ENCODE data around the gene ADAMTS17.

The ADAMTS17 gene

DNA sequence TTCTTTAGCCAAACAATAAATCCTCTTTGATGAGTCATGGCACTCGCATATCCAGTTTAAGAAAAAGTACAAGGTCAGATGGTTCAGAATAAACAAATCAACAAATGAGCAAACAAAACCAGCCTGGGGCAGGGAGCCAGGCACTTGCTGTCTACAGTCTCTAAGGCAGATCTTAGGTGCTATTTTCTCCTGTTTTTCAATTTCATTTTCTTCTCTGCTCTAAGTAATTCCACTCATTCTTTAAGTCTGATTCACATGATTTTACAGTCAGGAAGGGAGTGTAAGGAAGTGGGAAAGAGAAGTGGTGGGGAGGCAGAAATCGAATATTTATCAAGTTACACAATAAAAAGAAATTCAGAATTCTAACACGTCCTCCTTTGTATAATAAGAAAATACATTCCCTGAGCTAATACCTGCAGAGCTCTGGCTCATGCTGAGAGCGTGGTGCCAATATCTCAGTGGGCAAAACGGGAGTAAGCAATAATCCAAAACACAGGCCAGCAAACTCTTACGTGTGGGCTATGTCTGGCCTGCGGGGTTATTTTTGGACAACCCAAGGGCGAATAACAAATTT is 298.6 kb downstream of the ADAMTS17 start:
- peak; percentile 77 for DNase-seq

DNA sequence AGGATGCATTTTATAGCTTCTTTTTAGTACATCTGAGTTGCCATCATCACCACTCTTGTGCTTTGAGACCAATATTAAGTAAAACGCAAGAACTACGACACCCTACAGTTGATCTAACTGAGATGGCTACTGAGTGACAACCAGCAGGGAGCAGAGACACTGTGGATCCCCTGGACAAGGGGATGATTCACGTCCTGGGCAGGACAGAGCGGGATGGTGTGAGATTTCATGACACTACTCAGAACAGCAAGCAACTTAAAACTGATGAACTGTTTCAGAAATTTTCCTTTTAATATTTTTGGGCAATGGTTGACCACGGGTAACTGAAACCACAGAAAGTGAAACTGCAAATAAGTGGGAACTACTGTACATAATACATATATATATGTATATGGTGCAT is 299.2 kb downstream of the ADAMTS17 start:
- peak; percentile 46 for DNase-seq

DNA sequence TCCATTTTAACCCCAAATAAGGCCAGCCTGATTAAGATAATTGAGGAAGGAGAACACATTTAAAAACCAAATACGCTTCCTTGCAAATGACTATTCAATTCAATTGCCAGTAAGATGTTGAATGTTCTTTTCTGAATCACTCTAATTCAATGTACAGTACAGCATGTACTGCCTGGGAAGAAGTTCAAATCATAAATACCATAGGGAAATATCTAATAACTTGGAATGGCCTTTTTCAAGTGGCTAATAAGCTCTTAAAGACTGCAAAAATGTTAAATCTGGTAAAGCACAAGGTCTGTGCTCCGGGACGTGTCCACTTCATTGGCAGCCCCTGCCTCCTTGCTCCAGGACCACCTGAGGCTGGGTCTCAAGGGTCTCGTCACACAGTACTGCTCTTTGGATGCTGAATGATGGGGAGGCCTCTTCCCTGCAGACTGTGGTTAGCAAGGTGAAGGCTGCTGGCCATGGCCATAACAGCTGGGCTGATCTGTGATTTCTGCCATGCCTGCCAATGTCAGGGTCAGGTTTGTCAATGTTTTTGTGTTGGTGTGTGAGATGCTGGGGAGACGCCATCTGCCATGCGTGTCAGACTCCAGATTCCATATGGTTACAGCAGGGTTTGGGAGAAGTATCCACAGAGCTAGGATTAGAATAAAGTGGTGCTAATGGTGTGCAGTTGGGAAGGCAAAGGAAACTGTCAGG is 300.5 kb downstream of the ADAMTS17 start:
- no peak for DNase-seq

DNA sequence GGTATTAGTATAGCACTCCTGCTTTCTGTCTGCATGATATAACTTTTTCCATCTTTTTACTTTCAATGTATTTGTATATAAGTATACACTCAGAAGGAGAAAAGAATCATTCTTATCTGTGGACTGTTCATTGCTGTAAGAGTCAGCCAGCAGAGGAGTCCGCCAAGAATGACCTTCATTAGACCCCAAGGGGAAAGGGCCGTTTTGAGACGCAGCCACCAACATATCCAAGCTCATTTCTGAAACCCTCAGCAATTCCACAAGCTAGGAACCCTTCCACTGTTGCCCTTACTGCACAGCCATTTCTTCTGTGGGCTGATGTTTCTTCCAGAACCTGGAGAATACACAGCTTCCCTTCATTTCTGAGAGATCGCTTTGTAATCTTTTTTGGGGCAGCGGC is 301.8 kb downstream of the ADAMTS17 start:
- DNase-seq: no peak

DNA sequence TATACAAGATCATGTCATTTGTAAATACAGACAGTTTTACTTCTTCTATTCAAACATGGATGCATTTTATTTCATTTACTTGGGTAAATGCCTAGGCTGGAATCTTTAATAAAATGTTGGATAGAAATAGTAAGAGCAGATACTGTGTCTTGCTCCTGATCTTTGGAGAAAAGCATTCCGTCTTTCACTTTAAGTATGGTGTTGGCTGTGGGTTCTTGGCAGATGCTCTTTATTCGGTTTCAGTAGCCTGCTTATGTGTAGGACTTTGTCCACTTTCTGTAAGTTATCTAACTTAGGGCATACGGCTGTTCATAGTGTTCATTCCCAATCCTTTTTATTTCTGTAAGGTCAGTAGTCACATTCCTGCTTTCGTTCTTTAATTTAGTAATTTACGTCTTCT is 303.0 kb downstream of the ADAMTS17 start:
- DNase-seq: no peak

DNA sequence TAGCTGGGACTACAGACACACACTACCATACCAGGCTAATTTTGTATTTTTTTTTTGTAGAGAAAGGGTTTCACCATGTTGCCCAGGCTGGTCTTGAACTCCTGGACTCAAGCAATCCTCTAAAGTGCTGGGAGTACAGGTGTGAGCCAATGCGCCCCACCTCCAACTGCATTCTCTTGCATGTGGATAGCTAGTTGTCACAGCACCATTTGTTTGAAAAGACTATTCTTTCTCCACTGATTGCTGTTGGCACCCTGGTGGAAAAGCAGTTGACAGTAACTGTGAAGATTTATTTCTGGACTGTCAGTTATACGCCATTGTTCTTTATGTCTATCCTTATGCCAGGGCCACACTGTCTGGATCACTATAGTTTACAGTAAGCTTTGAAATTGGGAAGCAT is 303.9 kb downstream of the ADAMTS17 start:
- DNase-seq: no peak

DNA sequence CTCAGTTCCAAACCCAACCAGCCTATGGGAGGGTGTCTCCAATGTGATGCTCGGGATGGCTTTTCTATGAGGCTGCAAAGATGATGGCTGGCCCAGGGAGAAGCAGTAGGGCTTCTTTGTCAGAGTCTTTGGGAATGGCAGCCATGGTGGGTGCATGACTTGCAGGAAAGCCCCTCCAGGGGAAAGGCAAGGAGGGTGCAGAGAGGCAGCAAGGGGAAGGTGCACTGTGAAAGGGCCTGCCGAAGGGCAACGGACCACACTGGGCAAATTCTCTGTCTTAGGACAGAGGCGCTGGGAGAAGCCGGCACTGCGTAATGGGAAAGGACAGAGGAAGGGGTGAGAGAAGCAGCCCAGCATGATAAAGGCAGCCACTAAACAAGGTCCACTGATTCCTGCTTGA is 305.8 kb downstream of the ADAMTS17 start:
- no peak for DNase-seq

DNA sequence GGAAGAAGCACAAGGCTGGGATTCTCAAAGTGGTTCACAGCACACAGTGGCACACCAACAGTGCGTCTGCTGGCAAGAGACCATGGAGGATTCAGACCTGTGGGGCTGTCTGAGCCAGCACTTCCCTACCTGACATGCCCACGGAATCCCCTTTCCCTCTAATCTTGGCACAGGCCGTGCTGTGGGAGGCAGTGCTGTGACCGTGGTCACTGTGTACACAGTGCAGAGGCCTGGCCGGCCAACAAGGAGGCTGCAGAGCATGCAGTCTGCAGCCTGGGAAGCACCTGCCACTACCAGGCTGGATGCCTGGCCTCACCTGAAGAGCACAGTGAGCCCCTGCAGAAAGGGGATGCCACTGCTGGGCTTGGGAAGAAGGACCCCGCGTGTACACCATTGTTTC is 307.6 kb downstream of the ADAMTS17 start:
- DNase-seq: no peak

DNA sequence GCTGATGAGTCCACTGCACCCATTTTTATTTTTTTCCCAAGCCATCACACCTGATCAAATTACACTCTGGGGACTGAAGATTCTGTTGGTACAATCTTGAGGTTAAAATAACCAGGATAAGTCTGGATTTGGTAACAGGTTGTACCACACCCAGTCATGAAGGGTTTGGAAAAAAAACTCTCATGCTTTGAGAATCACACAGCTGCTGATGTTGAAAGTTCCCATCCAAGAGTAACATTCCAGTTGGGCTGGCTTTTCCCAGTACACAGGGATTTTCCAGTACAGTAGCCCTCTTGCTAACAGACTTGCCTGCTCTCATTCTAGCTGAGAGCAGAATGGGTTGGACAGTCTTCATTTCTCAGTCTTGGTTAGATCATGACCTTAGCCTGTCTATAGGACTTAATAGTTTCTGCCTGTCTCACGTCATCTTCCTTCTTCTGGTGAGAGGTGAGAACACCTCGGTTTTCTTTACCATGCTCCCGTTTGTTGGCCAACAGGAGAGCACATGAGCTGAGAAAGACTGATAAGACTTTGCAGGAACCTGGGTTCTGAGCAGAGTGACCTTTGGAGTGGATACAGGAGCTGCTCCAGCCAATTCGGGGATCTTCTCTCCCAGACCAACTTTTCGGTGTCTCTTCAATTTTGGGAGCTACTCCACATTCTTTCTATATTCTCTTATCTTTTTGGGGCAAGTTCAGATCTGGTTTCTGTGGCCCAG is 308.5 kb downstream of the ADAMTS17 start:
- DNase-seq: peak; percentile 46

DNA sequence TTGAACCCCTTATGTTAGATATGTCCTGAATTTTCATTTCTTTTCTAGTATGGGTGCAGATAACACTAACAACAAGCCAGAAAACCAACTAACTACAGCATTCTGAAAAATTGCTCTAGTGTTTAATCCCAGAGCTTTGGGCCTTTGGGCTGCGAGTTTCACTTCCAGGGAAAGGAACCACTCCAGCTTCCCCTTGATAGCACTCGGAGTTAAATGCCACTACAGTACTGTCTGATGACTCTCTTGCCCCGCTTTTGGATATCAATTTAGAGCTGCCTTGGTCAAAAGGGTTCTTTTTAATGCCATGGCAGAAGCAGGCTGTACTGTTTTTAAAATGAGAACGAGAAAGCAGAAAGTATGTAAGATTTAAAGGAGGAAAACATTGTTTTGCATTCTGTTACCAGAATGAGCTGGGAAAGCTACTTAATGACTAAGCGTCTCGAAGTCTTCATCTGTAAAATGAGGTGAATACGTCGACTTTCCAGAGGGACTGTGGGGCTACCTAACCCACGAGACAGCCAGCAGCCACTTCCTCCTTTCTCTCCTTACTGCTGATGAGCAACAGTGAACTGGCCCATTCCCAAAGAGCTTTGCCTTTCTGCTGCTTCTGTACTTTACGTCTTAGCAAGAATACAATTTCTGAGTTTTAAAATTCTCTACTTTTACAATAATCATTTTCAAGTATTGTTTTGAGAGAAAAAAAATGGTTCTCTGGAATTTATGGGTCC is 309.3 kb downstream of the ADAMTS17 start:
- DNase-seq: peak; percentile 27

DNA sequence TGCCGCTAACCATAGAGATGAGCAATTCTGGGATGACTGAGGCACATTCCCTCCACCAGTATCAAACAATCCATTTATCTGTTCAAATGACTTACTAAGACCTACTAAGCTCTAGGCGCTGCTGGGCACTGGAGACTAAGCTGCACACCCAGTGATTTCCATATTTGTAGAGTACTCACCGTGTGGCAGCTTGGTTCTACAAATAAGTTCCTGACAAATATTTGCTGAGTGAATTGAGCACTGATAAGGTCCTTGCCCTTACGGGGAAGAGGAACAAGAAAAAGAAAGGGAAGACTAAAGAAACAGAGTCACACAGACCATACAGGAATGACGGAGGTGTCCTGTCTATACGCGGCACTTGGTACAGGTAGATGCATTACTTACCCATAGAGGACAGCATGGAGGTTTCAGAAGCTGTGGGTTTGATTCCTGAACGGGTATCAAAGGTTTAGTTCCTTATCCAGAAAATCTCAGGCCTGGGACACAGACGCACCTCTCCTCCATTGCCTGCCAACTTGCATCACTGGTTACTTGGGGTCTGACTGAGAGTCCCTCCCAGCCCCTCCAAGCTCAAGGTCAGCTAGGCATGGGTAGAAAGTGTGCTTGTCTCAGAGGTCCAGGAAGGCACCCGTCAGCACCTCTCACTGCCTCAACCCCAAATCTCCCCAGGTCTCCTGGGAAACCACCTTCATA is 310.0 kb downstream of the ADAMTS17 start:
- DNase-seq: no peak

DNA sequence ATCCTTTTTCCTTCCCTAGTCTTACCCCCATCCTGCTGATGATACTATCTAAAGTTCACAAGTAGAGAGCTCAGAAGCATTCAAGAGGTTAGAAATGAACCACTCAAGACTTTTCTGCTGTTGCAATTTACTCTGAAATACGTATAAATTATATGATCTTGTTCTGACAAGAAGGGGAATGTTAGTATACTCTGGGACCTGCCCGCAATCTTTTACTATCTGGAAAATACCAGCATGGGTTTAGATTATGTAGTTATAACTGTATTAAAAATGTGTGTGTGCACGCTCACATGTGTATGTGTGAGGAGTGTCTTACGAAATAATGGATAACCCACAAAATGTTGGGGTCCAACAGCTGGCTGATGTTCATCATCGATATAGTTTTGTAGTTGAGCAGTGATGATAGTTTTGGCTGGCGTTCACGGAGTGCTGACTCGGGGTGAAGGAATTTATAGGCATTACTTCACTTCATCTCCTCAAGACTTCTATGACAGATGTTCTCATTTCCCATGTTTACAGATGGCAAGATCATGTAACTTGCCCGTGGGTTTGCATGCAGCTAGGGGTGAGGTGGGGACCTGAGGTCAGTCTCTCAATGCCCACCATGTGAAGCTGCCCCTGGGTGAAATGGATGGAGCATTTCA is 311.1 kb downstream of the ADAMTS17 start:
- peak; percentile 50 for DNase-seq

DNA sequence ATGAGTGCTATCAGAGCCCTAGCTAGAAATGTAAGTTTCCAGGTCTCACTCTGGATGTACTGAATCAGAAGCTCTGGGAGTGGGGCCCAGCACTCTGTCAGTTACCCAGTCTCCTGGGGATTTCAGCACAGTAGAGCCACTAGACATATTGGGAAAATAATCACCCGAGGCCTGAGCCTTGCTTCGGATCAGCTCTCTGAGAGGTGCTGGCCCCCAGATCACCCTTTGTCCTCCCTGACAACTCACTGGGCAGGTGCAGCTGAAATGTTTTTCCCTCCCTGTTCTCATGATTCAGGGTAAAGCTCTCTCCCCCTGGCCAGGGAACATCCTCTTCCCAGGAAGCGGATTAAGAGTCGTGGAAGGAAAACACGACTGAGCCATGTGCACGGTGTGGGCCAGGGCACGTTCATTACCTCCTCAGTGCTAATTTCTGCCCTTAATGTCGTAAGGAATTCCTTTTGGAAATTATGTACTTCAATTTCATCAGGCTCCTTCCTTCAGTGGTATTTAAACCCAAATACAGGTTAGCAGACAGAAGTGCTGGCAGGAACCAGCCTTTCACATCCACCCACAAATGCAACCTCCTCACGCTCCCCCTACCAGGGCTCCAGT is 311.8 kb downstream of the ADAMTS17 start:
- no peak for DNase-seq

DNA sequence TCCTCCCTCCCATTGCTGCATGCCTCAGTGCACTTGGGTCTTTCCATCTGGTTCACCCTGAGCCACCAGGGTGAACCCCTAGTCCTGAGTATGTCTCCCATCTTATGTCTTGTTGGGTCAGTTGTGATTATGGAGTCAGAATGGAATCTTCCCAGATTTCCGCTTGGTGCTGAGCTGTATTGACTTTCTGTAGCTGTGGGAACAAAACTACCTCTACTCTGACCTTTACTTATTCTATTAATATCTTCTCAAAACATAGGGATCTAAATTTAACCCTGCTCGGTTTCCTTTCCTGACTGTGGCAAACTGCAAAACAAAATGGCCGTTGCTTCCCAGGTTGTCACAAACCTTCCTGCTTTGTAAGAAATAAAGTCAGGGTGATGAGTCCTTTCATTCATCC is 312.7 kb downstream of the ADAMTS17 start:
- DNase-seq: no peak

DNA sequence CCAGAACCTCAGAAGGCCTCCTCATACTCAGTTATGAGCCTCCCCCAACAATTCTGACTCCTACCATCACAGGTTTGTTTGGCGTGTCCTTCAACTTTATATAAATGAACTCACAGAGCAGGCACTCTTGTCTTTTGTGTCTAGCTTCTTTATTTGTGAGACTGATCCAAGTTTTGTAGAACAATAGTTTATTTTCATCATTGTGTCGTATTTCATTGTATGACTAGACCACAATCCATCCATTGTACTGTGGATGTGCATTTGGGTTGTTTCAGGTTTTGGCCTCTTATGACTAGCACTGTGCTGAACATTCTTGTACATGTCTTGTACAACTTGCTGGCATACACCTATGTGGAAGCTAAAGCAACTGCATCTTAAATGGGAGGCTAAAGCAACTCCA is 315.7 kb downstream of the ADAMTS17 start:
- no peak for DNase-seq

DNA sequence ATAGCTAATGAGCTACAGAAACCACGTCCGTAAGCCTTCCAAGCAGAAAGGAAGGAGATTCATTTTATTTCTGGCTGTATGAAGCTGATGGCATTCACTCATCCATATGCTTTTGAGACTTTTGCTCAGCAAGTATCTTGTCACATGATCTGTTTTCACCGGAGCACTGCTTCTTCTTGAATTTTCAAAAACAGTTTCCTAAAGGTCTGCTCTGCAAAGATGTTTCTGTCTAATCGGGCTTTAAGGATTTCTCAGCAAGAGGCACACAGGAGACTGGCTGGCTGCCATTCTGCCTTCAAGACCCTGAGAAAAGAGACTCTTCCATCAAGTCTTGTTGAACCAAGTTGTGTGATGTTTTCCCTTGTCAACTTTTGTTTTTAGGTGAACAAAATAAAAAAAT is 319.0 kb downstream of the ADAMTS17 start:
- DNase-seq: no peak

DNA sequence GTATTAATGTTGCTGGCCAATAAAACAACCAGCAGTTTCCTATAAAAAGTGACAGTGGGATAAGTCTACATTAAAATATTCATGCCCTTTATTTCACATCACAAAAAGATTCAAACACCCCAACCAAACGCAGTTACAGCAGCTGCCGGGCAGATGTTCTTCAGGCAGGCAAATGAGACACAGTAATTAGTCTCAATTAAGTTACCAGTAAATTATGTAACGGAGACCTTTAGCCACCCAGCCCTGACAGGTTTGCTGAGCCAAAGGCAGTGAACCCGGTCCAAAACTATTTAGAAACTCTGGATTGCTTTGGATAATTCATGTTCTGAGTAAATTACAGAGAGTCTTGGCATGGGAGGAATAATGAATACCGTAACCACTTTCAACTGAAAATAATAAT is 319.4 kb downstream of the ADAMTS17 start:
- DNase-seq: no peak

DNA sequence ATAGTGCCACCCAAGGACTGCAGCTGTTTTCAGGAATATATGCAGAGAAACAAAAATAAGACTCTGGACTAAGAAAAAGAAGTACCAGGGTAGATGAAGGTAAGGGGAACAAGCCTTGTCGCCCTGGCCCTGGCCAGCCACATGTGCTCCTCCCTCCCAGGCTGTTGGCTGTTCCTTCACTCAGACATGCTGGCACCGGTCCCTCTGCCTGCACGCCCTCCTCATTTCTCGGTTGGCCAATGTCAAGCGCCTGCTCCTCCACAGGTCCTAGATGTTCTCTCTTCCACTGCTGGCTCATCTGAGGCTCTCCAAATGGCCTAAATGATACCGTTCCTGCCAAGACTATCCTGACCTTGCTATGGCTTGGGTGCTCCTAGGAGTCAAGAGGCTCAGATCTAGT is 320.1 kb downstream of the ADAMTS17 start:
- no peak for DNase-seq

DNA sequence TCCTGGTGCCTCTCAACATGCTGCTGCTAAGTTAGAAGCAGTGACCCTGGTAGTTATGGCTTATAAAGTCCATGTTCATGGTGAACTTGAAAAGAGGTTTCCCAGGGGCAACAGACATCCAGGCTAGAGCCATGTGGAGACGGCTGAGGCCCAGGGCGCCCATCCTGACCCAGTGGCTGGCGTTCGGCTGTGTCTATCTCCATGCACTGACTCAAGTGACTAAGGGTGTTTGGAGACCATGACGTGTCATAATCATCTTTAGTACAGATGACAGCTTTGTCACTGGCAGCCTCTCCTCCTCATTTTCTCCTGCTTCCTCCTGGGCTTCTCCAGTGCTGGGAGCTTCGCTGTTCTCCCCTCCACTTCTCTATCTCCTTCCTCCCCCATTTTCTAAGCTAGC is 321.2 kb downstream of the ADAMTS17 start:
- no peak for DNase-seq

DNA sequence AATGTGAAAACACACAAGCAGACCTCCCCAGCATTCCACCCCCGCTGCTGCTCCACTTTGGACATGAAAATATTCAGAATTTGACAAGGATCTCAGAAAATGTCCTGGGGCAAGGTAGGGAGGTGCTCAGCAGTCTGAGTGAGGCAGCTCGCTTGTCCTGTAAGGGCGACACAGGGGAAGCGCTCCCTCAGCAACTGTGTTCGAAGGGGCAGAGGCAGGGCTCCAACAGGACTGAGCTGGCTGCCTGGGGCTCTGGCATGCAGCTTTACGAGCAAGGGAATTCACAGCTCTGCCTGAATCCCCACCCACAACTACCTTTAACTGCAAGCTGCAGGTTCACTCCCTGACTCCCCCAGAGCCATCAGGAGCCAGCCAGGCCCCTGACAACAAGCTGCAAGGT is 321.6 kb downstream of the ADAMTS17 start:
- no peak for DNase-seq

DNA sequence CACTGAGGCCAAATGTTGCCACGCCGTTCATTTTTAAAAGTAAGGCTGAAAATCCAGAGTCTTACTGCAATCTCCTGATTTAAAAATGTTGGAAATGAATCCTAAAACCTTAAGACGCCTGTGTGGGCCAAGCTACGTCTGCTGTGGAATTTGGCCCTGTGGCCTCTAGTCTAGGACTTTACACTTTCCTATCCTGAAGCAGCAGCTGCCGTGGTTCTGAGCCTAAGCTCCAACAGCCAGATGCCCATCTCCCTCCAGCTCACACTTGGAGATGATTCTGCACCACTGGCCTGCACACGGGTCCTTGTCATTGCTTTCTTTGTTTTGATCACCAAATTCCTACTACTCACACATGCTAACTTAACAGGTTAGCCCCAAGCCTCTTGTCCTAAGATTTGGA is 322.2 kb downstream of the ADAMTS17 start:
- DNase-seq: no peak

DNA sequence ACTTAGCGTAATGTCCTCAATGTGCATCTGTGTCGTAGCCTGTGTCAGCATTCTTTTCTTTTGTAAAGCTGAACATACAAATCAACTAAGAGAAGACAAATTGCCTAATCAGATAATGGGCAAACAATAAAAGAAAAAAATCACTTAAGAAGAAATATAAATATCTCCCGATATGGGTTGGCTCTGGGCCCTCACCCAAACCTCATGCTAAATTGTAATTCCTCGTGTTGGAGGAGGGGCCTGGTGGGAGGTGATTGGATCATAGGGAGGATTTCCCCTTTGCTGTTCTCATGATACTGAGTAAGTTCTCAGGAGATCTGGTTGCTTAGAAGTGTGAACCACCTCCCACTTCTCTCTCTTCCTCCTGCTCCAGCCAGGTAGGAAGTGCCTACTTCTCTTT is 323.6 kb downstream of the ADAMTS17 start:
- peak; percentile 25 for DNase-seq

Measured in fibroblast of skin of scalp (primary cell).